ENCODE measurements around the gene MCOLN3.

DNA sequence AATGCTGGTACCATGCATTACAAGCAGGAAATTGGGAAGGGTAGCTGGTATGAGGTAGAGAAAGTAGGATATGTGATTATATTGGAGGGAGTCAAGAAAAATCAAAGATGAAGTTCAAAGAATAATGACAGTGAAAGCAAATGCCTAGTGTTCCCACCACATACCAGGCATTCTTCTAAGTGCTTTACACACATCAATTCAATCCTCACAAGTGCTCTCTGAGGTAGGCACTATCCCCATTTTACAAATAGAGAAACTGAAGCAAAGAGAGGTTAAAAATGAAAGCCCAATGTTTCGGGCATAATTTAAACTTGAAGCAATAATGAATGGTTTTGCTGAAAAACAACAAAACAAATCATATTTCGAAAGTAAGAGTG, 40.1 kb upstream of the MCOLN3 start:
- TF ChIP-seq, protein P1, sequence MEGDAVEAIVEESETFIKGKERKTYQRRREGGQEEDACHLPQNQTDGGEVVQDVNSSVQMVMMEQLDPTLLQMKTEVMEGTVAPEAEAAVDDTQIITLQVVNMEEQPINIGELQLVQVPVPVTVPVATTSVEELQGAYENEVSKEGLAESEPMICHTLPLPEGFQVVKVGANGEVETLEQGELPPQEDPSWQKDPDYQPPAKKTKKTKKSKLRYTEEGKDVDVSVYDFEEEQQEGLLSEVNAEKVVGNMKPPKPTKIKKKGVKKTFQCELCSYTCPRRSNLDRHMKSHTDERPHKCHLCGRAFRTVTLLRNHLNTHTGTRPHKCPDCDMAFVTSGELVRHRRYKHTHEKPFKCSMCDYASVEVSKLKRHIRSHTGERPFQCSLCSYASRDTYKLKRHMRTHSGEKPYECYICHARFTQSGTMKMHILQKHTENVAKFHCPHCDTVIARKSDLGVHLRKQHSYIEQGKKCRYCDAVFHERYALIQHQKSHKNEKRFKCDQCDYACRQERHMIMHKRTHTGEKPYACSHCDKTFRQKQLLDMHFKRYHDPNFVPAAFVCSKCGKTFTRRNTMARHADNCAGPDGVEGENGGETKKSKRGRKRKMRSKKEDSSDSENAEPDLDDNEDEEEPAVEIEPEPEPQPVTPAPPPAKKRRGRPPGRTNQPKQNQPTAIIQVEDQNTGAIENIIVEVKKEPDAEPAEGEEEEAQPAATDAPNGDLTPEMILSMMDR (IDR thresholded peaks at IDR 0.05 in 8 of 11, conservative IDR thresholded peaks at IDR 0.05 in 3 of 11) = no peak
- no peak for TF ChIP-seq POLR2A (IDR thresholded peaks at IDR 0.05)

Measured in spleen (tissue), 7 donors.